Right lobe of liver (tissue), 6 donors: ENCODE results near the gene ANKRD31. TPM values are rescaled to one million over a fixed set of nuclear protein-coding genes. Genes with fewer than 3 reads are reported as not detected.

Source experiments
- ATAC-seq, 4 donors: fragments of 200-7000 bp; cut with Tn5 transposase; one replicate each; pipeline ENCODE4 v1.9.1; 2020; ENCODE audit warnings: mild to moderate bottlenecking in 4 of 4, moderate library complexity in 4 of 4
- DNase-seq, 3 donors: peaks; one replicate each; pipeline ENCODE4 v3.0.0-alpha.2; 2020
- H3K27ac ChIP-seq, 3 donors: fragments of 200-600 bp; one replicate each; pipeline ENCODE4 v1.8.0; 2022
- H3K27me3 ChIP-seq, 2 donors: fragments of 200-600 bp; one replicate each; pipeline ENCODE4 v1.8.0; 2022
- H3K36me3 ChIP-seq, 4 donors: fragments of 200-600 bp; sonication (generic) in 1 of 4; one replicate each; pipeline versions ENCODE4 v1.5.1 to v1.8.0; 2017 to 2022; ENCODE audit warnings: control low read depth in 1 of 4
- H3K4me1 ChIP-seq, 4 donors: fragments of 200-600 bp; sonication (generic) in 1 of 4; one replicate each; pipeline versions ENCODE4 v1.5.1 to v1.8.0; 2017 to 2022; ENCODE audit warnings: control low read depth in 1 of 4
- H3K4me3 ChIP-seq, 3 donors: fragments of 200-600 bp; one replicate each; pipeline ENCODE4 v1.8.0; 2022
- H3K9me3 ChIP-seq, 4 donors: fragments of 200-600 bp; sonication (generic) in 1 of 4; one replicate each; pipeline versions ENCODE4 v1.5.1 to v1.8.0; 2017 to 2022; ENCODE audit warnings: control low read depth in 1 of 4
- POLR2A ChIP-seq: fragments of 450-650 bp; IDR thresholded peaks from one replicate; pipeline ENCODE4 v1.6.1; 2017; ENCODE audit warnings: antibody characterized with exemption, mild to moderate bottlenecking
- WGBS: methylation state at CpG from one replicate; pipeline ENCODE4 v1.1.6; 2018; ENCODE audit warnings: low coverage, low lambda C conversion rate; ENCODE audit not compliant: insufficient coverage; ENCODE audit errors: missing lambda C conversion rate; 5-methylcytosine and 5-hydroxymethylcytosine counted together
- intact Hi-C, 2 donors: fragments of 100-400 bp; cut with DNase I; formaldehyde crosslinking; loops; one replicate each; pipeline versions ENCODE4 v1.11.2 to v1.14.1; 2022
- total RNA-seq, 6 experiments: library from RNA; depleted of rRNA in 2 of 6; stranded (reverse); fragments of >200 nt in 2 of 6; fragmentation: NEBNext Ultra II Directional in 3 of 6; extraction: Animal tissue kit (Norgen Biotek cat#: 25700) in 3 of 6; gene quantifications; one replicate each; pipeline versions ENCODE4 v1.1.0 to v1.2.4, GENCODE V29; 2016 to 2023
- TF ChIP-seq, protein P1 (sequence below), 4 donors: fragments of 200-600 bp in 3 of 4; fragments of 450-650 bp in 1 of 4; IDR thresholded peaks; one replicate each; pipeline versions ENCODE4 v1.5.1 to v1.8.0; 2016 to 2022; ENCODE audit warnings: antibody characterized with exemption in 4 of 4, mild to moderate bottlenecking in 2 of 4
- donor health status: DM: no; HTN: yes; CAD: no.
- donor health status: DM: no; HTN: no; CAD: no.
- donor health status: DM: no; HTN: no; CAD: no.
- donor health status: DM: no; HTN: yes; CAD: no.
- donor health status: DM: no; HTN: yes; CAD: no.

Gene ANKRD31
- total RNA-seq, 6 experiments from 2014 or later = 0.02 to 0.15 (median 0.12) TPM; not detected in 1

DNA sequence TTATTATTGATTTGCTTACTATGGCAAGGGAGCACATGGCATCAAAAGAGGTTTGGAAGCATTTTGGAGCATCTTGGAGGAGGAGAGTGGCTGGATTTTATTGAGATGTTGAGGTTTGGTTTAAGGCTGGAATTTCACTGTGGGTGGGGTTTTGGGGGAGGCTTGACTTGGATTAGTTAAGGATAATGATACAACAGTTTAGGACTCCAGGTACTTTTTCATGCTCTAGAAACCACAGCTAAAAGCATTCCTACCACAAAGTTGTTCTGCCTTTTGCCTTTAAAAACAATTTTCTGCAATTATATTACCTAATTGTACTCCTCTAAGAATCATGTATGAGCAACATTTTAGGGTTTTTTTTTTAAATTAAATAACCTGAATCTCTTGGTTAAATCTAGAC is 189.3 kb downstream of the ANKRD31 start:
- Histone ChIP-seq H3K36me3 (no peaks in the 10 kb centered on the region), H3K4me3 (no peak overlapping the region), H3K4me1 (peaks cover 0 to 18% (median 0%) of the 10 kb centered on the region in 4 donors), H3K27ac (no peak overlapping the region), H3K27me3 (no peaks in the 10 kb centered on the region), H3K9me3 (no peaks in the 10 kb centered on the region)
- TF ChIP-seq, protein P1, sequence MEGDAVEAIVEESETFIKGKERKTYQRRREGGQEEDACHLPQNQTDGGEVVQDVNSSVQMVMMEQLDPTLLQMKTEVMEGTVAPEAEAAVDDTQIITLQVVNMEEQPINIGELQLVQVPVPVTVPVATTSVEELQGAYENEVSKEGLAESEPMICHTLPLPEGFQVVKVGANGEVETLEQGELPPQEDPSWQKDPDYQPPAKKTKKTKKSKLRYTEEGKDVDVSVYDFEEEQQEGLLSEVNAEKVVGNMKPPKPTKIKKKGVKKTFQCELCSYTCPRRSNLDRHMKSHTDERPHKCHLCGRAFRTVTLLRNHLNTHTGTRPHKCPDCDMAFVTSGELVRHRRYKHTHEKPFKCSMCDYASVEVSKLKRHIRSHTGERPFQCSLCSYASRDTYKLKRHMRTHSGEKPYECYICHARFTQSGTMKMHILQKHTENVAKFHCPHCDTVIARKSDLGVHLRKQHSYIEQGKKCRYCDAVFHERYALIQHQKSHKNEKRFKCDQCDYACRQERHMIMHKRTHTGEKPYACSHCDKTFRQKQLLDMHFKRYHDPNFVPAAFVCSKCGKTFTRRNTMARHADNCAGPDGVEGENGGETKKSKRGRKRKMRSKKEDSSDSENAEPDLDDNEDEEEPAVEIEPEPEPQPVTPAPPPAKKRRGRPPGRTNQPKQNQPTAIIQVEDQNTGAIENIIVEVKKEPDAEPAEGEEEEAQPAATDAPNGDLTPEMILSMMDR (IDR thresholded peaks at IDR 0.05) = no peak
- TF ChIP-seq POLR2A = no peak
- ATAC-seq (no peak), DNase-seq (no peak)
- intact Hi-C loops = no loop called here

DNA sequence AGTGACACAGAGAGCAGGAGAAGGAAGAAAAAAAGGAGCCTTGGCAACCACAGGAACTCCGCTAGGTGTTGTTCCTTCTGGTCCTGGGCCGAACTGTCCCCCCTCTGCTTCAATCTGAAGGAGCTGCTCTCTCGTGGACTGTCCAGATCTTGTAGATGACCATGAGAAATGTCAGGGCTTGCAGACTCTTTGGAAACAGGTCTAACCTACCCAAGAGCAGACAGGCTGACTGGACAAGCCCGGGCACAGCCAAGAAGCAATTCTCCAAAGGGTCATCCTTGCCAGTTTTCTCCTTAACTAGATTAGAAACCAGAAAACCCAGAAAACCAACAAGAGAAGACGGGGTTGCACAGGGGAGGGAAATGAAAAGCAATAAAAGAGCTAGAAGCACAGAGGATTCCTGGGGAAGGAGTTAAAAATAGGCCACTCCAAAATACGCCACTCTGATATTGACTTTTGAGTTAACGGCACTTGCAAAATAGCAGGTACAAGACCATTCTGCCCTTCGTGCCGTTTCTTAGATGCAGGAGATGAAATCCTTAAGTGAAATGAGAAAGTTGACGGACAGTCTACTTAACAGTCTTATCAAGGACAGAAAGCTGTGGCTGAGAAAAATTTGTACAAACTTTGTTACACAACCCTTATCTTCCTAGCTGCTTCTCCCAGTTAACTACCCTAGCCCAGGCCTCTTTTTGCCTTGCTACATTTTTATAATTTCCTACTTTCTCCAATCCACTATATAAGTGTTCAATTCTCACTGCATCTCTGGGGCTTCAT is 190.1 kb downstream of the ANKRD31 start:
- Histone ChIP-seq H3K4me1 (peaks cover 0 to 10% (median 0%) of the 10 kb centered on the region in 4 donors), H3K4me3 (no peak overlapping the region), H3K27ac (no peak overlapping the region), H3K36me3 (no peaks in the 10 kb centered on the region), H3K9me3 (no peaks in the 10 kb centered on the region), H3K27me3 (no peaks in the 10 kb centered on the region)
- no peak for ATAC-seq
- WGBS = 63% methylated on average over 10 of the region's 10 CpGs
- intact Hi-C loops = no loop called here
- no peak for DNase-seq
- no peak for TF ChIP-seq POLR2A
- TF ChIP-seq, protein P1 (IDR thresholded peaks at IDR 0.05) = no peak

- ATAC-seq = no peak
- Histone ChIP-seq H3K36me3 (no peaks in the 10 kb centered on the region), H3K4me3 (no peak overlapping the region), H3K9me3 (no peaks in the 10 kb centered on the region), H3K27ac (no peak overlapping the region), H3K4me1 (peaks cover 0 to 10% (median 0%) of the 10 kb centered on the region in 4 donors), H3K27me3 (no peaks in the 10 kb centered on the region)
- 92% methylated on average over 2 of the region's 2 CpGs for WGBS
- TF ChIP-seq, protein P1 (IDR thresholded peaks at IDR 0.05) = no peak
- TF ChIP-seq POLR2A = no peak
- intact Hi-C loops = no loop called here
- DNase-seq = no peak
These were observed 191.6 kb downstream of the ANKRD31 start for GRCh38 chr5:75045071-75045470.

DNA sequence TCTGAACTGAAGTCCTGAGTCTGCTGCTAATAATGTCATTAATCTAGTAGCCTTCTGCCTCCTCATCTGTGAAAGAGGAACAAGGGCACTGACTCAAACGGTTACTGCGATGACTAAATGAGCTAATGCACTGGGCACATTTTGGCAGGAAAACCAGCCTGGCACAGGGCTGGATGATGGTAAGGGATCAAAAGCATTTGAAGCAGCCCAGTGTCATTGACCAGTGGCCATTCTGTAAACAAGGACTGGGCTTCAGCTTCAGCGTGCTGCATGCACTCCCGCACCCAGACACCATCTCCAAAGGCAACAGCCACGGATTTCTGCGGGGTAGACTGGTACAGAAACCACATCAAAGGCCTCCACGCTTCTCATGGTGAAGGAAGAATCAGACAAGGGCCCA is 192.3 kb downstream of the ANKRD31 start:
- ATAC-seq (peak; percentile 98 to 99 (median 98)), DNase-seq (peak; percentile 80 to 88 (median 87))
- H3K27me3 ChIP-seq = no peaks in the 10 kb centered on the region
- WGBS = 29% methylated on average over 7 of the region's 7 CpGs
- TF ChIP-seq POLR2A = no peak
- TF ChIP-seq, protein P1 (IDR thresholded peaks at IDR 0.05) = no peak
- intact Hi-C loops = no loop called here
- H3K27ac ChIP-seq = no peak overlapping the region
- no peak overlapping the region for H3K4me3 ChIP-seq
- H3K9me3 ChIP-seq = no peaks in the 10 kb centered on the region
- H3K36me3 ChIP-seq = no peaks in the 10 kb centered on the region
- H3K4me1 ChIP-seq = peaks cover 0 to 10% (median 0%) of the 10 kb centered on the region in 4 donors
